PC-9 (cell line): Measurements from ENCODE around the gene SLC22A14. TPM values are rescaled to one million over a fixed set of nuclear protein-coding genes. Genes with fewer than 3 reads are reported as not detected.
"Not testable (repeated sequence)": the region's sequence is repeated elsewhere in the genome, so short reads cannot be mapped to it uniquely, and the experiment has no call there.

Experiments used
- BruUV-seq: library from RNA; stranded (reverse); fragments of 400-500 nt; replicated peaks from 2 replicates; lab custom pipeline; 2021; lab: Mats Ljungman, UMichigan
- CTCF ChIA-PET: fragments of 300-600 bp; sonication (Branson Sonifier 250); formaldehyde crosslinking; loops from one replicate; lab custom pipeline; 2022; ENCODE audit warnings: antibody characterized with exemption; lab: Charles Lee
- POLR2A ChIA-PET: fragments of 300-600 bp; sonication (Branson Sonifier 250); formaldehyde crosslinking; loops from one replicate; lab custom pipeline; 2022; ENCODE audit warnings: antibody characterized with exemption; ENCODE audit not compliant: unreplicated experiment; lab: Charles Lee
- DNase-seq, 2 experiments: peaks; one replicate each; pipeline versions ENCODE4 v3.0.0 to v3.0.0-alpha.2; 2015 to 2022; ENCODE audit warnings: mixed read lengths in 1 of 2
- H2AFZ ChIP-seq: fragments of 200-600 bp; sonication (generic); 2 replicates; pipeline ENCODE4 v1.8.1; 2017; ENCODE audit warnings: antibody characterized with exemption
- H3F3A ChIP-seq: fragments of 200-600 bp; sonication (generic); 2 replicates; pipeline ENCODE4 v1.8.1; 2017; ENCODE audit warnings: antibody characterized with exemption, mild to moderate bottlenecking, low read depth; ENCODE audit not compliant: insufficient read depth
- H3K27ac ChIP-seq: fragments of 200-600 bp; sonication (generic); 2 replicates; pipeline ENCODE4 v1.6.1; 2016; ENCODE audit warnings: mixed run types
- H3K27me3 ChIP-seq: fragments of 200-600 bp; sonication (generic); 2 replicates; pipeline ENCODE4 v1.6.1; 2016; ENCODE audit warnings: low read depth, mixed run types; ENCODE audit not compliant: insufficient read depth
- H3K36me3 ChIP-seq: fragments of 200-600 bp; sonication (generic); 2 replicates; pipeline ENCODE4 v1.6.1; 2016; ENCODE audit warnings: low read depth, mixed run types
- H3K4me1 ChIP-seq: fragments of 200-600 bp; sonication (generic); replicated peaks from 2 replicates; pipeline ENCODE4 v1.6.1; 2016; ENCODE audit warnings: mixed run types; ENCODE audit not compliant: insufficient read depth
- H3K4me2 ChIP-seq: fragments of 200-600 bp; sonication (generic); 2 replicates; pipeline ENCODE4 v1.6.1; 2017; ENCODE audit warnings: mixed run types
- H3K4me3 ChIP-seq: fragments of 200-600 bp; sonication (generic); 2 replicates; pipeline ENCODE4 v1.6.1; 2016; ENCODE audit warnings: mixed run types
- H3K79me2 ChIP-seq: fragments of 200-600 bp; sonication (generic); 2 replicates; pipeline ENCODE4 v1.6.1; 2017; ENCODE audit warnings: low read depth, mixed run types
- H3K9me2 ChIP-seq: fragments of 200-600 bp; sonication (generic); 2 replicates; pipeline ENCODE4 v1.8.1; 2017; ENCODE audit warnings: mild to moderate bottlenecking; ENCODE audit not compliant: insufficient read depth
- H3K9me3 ChIP-seq: fragments of 200-600 bp; sonication (generic); 2 replicates; pipeline ENCODE4 v1.8.1; 2016; ENCODE audit warnings: low read depth; ENCODE audit not compliant: insufficient read depth
- H4K20me1 ChIP-seq: fragments of 200-600 bp; sonication (generic); 2 replicates; pipeline ENCODE4 v1.8.1; 2017; ENCODE audit not compliant: insufficient read depth
- EZH2 ChIP-seq: fragments of 200-600 bp; sonication (generic); IDR thresholded peaks from 2 replicates; pipeline ENCODE4 v1.8.0; 2017; ENCODE audit warnings: antibody characterized with exemption, low read depth
- intact Hi-C: fragments of 100-400 bp; cut with micrococcal nuclease; formaldehyde crosslinking; loops from one replicate; pipeline ENCODE4 v1.10.0; 2022; ENCODE audit not compliant: unreplicated experiment
- total RNA-seq: library from RNA; stranded (reverse); gene quantifications from 2 replicates; pipeline ENCODE4 v1.2.3, GENCODE V29; 2021
- TF ChIP-seq, protein P1 (sequence below): fragments of 200-600 bp; sonication (generic); conservative IDR thresholded peaks from 2 replicates; pipeline ENCODE4 v1.6.1; 2017; ENCODE audit warnings: mixed run types, antibody characterized with exemption, mild to moderate bottlenecking, moderate library complexity

SLC22A14 gene
- total RNA-seq, 1 experiment from 2014 or later = not detected

DNA sequence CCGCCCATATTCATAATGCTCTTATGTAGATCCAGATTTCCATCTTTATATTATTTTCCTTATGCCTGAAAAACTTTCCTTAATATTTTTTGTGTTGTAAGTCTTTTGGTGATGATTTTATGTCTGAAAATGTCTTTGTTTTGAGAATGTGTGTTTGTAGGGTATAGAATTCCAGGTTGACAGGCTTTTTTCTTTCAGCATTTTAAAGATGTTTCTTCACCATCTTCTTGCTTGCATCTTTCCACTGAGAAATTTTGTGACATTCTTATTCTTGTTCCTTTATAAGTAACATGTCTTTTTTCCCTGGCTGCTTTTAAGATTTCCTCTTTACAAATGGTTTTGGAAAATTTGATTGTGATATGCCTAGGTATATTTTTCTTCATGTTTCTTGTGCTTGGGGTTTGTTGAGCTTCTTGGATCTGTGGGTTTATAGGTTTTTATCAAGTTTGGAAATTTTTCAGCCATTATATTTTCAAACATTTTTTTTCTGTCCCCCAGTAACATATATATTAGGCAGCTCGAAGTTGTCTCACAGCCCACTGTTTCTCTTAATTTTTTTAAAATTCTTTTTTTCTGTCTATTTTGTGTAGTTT is 43.6 kb upstream of the SLC22A14 start:
- TF ChIP-seq EZH2 = no peak
- TF ChIP-seq, protein P1, sequence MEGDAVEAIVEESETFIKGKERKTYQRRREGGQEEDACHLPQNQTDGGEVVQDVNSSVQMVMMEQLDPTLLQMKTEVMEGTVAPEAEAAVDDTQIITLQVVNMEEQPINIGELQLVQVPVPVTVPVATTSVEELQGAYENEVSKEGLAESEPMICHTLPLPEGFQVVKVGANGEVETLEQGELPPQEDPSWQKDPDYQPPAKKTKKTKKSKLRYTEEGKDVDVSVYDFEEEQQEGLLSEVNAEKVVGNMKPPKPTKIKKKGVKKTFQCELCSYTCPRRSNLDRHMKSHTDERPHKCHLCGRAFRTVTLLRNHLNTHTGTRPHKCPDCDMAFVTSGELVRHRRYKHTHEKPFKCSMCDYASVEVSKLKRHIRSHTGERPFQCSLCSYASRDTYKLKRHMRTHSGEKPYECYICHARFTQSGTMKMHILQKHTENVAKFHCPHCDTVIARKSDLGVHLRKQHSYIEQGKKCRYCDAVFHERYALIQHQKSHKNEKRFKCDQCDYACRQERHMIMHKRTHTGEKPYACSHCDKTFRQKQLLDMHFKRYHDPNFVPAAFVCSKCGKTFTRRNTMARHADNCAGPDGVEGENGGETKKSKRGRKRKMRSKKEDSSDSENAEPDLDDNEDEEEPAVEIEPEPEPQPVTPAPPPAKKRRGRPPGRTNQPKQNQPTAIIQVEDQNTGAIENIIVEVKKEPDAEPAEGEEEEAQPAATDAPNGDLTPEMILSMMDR = no peak
- POLR2A ChIA-PET = no interaction called here

DNA sequence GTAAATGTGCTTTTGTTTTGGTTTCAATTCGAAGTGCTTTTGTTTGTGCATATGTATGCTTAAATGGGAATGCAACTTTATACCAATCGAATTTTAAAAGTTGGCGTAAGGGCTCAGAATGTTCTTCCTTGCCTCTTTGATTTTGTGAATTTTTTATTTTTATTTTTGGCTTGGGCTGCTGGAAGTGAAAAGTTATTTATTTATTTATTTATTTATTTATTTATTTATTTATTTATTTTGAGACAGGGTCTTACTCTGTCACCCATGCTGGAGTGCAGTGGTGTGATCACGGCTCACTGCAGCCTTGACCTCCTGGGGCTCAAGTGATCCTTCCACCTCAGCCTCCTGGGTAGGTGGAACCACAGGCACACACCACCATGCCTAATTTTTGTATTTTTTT is 39.3 kb upstream of the SLC22A14 start:
- POLR2A ChIA-PET, H3K4me1 ChIP-seq, intact Hi-C loops, H2AFZ ChIP-seq, CTCF ChIA-PET, H3K27me3 ChIP-seq, DNase-seq, H3F3A ChIP-seq, H3K9me3 ChIP-seq, H4K20me1 ChIP-seq, H3K4me2 ChIP-seq, H3K4me3 ChIP-seq, H3K79me2 ChIP-seq, BruUV-seq, H3K27ac ChIP-seq, H3K9me2 ChIP-seq: not testable (repeated sequence)
- peaks cover 11% of the 10 kb centered on the region; the same call in 1 of the 2 replicates for H3K36me3 ChIP-seq

More for the DNA sequence above, 43.6 kb upstream of the SLC22A14 start:
- no peak overlapping the region for H2AFZ ChIP-seq
- no TSS peak for BruUV-seq
- H3K9me2 ChIP-seq = no peaks in the 10 kb centered on the region
- H4K20me1 ChIP-seq = 0 out of 2 replicates have a peak, but pooled peaks cover 3% of the 10 kb centered on the region
- intact Hi-C loops = no loop called here
- H3K4me1 ChIP-seq = no peaks in the 10 kb centered on the region
- CTCF ChIA-PET = no interaction called here
- no peak overlapping the region for H3K4me2 ChIP-seq
- H3K36me3 ChIP-seq = peaks cover 25% of the 10 kb centered on the region
- H3F3A ChIP-seq = no peaks in the 10 kb centered on the region
- no peaks in the 10 kb centered on the region for H3K79me2 ChIP-seq
- H3K27me3 ChIP-seq = no peaks in the 10 kb centered on the region
- no peak overlapping the region for H3K27ac ChIP-seq
- no peak overlapping the region for H3K4me3 ChIP-seq
- H3K9me3 ChIP-seq = no peaks in the 10 kb centered on the region
- no peak for DNase-seq

DNA sequence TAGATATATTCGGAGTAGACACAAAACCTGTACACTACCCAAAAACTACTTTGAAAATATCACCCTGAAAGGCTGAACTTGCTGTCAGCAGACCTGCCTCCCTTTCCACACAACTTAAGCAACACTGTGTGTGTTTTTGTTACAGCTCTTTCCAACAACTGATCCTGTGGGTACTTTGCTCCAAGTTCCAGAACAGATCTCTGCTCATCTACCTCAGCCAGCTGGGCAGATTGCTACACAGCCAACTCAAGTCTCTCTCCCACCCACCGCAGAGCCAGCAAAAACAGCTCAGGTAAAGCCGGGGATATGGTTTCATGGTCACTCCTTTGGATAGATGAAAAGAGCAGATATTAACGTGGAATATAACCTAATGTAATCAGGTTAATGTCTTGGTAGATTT is 36.2 kb upstream of the SLC22A14 start:
- Histone ChIP-seq H3K4me2 (no peak overlapping the region), H3K27me3 (no peaks in the 10 kb centered on the region), H3K36me3 (0 out of 2 replicates have a peak, but pooled peaks cover 19% of the 10 kb centered on the region), H3K9me3 (no peaks in the 10 kb centered on the region), H2AFZ (no peak overlapping the region), H3F3A (peaks cover 10% of the 10 kb centered on the region; the same call in 1 of the 2 replicates), H3K27ac (no peak overlapping the region), H3K79me2 (no peaks in the 10 kb centered on the region), H3K4me3 (no peak overlapping the region), H4K20me1 (peaks cover 7% of the 10 kb centered on the region; the same call in 1 of the 2 replicates), H3K4me1 (0 out of 2 replicates have a peak, but pooled peaks cover 3% of the 10 kb centered on the region), H3K9me2 (no peaks in the 10 kb centered on the region)
- CTCF ChIA-PET = no interaction called here
- intact Hi-C loops = loop anchor here (5.0 kb wide), 2 partner anchors 109 to 236 kb away; partner anchors contain the start of genes ACAA1 and MYD88
- DNase-seq = no peak
- no peak for TF ChIP-seq EZH2
- TF ChIP-seq, protein P1 = no peak
- BruUV-seq = no TSS peak
- POLR2A ChIA-PET = no interaction called here
